Measurements from ENCODE around the gene SRCIN1.
A peak's percentile ranks its signal among the peaks of the same experiment; 100 is the strongest.
"Not testable (repeated sequence)": the region's sequence is repeated elsewhere in the genome, so short reads cannot be mapped to it uniquely, and the experiment has no call there.

Gene SRCIN1

DNA sequence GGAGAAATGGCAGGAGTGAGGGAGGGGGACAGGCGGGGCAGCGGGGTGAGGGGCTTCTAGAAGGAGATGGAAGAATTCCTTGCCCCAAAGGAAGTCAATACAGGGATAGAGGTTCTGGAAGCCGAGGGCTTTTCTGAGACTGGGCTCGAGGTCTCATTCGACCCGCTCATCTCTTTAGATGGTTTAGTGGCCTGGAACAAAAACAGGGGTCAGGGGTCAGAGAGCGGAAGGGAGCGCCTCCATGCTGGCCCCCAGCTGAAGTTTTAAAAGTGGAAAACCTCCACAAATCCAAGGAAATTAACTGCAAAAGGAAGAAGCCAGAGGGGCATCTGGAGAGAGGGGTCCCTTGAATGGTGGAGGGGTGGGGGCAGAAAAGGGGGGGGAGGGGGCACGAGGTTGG is 72.5 kb downstream of the SRCIN1 start:
- no peak overlapping the region for H3K4me3 ChIP-seq (ENCODE audit: low read depth, low read length)
- no peak for DNase-seq (ENCODE audit: low read depth)
- TF ChIP-seq, protein P1, sequence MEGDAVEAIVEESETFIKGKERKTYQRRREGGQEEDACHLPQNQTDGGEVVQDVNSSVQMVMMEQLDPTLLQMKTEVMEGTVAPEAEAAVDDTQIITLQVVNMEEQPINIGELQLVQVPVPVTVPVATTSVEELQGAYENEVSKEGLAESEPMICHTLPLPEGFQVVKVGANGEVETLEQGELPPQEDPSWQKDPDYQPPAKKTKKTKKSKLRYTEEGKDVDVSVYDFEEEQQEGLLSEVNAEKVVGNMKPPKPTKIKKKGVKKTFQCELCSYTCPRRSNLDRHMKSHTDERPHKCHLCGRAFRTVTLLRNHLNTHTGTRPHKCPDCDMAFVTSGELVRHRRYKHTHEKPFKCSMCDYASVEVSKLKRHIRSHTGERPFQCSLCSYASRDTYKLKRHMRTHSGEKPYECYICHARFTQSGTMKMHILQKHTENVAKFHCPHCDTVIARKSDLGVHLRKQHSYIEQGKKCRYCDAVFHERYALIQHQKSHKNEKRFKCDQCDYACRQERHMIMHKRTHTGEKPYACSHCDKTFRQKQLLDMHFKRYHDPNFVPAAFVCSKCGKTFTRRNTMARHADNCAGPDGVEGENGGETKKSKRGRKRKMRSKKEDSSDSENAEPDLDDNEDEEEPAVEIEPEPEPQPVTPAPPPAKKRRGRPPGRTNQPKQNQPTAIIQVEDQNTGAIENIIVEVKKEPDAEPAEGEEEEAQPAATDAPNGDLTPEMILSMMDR (IDR thresholded peaks at IDR 0.05; ENCODE audit: low read depth, low read length), result no peak
- TF ChIP-seq, protein P2, sequence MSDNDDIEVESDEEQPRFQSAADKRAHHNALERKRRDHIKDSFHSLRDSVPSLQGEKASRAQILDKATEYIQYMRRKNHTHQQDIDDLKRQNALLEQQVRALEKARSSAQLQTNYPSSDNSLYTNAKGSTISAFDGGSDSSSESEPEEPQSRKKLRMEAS (IDR thresholded peaks at IDR 0.05; ENCODE audit: low read depth, low read length), result no peak
- TF ChIP-seq MYC (IDR thresholded peaks at IDR 0.05; ENCODE audit: low read depth, low read length) (no peak), POLR2A (IDR thresholded peaks at IDR 0.05; ENCODE audit: extremely low read depth, insufficient read length) (no peak)

DNA sequence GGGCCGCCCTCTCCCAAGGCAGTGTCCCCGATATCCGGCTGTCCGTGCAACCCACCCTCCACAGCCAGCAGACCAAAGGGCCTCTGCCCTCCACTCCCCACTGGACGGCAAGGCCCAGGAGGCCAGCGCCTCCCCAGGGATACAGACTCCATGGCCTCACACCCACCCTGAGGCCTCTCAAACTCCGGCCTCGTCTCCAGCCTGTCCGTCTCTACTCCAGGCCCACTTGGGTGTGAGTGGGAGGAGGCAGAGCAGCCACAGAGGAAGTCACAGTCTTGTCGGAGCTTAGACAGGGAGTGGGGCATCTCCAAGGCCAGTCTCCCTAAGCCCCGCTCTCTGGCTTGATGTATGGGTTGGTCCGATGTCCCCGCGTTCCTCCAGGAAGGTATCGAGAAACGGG is 73.3 kb downstream of the SRCIN1 start:
- H3K4me3 ChIP-seq (ENCODE audit: low read depth, low read length), result no peak overlapping the region
- DNase-seq (ENCODE audit: low read depth), result peak; percentile 16
- TF ChIP-seq MYC (IDR thresholded peaks at IDR 0.05; ENCODE audit: low read depth, low read length) (no peak), POLR2A (IDR thresholded peaks at IDR 0.05; ENCODE audit: extremely low read depth, insufficient read length) (no peak)
- TF ChIP-seq, protein P1 (IDR thresholded peaks at IDR 0.05; ENCODE audit: low read depth, low read length), result no peak
- TF ChIP-seq, protein P2 (IDR thresholded peaks at IDR 0.05; ENCODE audit: low read depth, low read length), result no peak

DNA sequence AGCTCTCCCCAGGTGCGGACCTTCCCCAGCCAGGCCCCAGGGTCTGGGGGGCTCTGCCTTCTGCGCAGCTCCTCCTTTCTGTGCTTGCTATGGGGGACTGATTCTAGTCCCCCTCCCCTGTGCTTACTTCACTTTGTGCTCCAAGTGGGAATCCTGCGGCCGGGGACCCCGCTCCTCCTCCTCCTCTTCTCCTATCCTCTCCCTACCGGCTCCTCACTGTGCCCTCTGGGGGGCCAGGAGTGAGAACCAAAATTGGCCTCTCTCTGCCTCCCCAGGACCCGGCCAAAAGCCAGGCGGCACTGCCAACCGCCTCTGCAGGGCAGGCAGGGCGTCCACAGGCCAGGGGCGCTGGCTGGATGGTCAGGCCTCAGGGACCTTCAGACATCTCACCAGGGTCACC is 74.0 kb downstream of the SRCIN1 start:
- DNase-seq (ENCODE audit: low read depth); H3K4me3 ChIP-seq (ENCODE audit: low read depth, low read length): not testable (repeated sequence)

DNA sequence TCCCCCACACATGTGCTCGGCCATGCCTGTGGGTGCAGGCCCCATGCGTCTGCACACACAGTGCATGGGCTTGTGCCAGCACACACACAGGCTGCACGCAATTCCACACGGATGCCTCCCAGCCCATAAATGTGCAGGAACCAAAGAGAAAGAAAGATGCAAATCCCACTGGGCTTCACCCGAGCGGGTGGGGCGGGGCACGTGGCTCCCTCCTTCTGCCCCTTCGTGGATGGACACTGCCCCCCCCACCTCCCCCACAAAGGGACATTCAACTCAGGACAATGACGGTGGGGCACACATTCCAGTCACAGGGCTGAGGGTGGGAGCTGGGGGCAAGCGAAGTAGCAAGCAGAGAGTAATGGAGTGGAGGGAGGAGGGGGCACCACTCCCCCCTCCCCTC is 74.9 kb downstream of the SRCIN1 start:
- not testable (repeated sequence) for DNase-seq (ENCODE audit: low read depth)

DNA sequence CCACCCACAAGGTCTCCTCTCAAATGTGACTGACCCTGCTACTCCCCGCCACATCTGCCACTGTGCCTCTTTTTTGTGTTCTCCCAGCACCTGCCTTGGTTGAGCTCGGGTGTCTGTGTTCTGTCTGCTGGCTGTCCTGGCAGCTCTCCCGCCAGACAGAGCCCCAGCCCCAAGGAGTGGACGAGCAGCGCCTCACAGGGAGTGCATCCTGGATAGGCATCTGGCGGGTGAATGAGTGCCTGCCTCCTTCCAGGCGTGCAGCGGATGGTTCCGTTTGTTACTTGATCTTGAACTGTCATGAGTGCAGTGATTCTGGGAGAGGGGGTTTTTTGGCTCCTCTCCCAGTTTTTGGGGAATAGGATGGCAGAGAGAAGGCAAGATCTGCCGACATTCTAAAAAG is 77.6 kb downstream of the SRCIN1 start:
- not testable (repeated sequence) for DNase-seq (ENCODE audit: low read depth); H3K4me3 ChIP-seq (ENCODE audit: low read depth, low read length)

More for the DNA sequence above, 74.9 kb downstream of the SRCIN1 start:
- not testable (repeated sequence) for H3K4me3 ChIP-seq (ENCODE audit: low read depth, low read length)

DNA sequence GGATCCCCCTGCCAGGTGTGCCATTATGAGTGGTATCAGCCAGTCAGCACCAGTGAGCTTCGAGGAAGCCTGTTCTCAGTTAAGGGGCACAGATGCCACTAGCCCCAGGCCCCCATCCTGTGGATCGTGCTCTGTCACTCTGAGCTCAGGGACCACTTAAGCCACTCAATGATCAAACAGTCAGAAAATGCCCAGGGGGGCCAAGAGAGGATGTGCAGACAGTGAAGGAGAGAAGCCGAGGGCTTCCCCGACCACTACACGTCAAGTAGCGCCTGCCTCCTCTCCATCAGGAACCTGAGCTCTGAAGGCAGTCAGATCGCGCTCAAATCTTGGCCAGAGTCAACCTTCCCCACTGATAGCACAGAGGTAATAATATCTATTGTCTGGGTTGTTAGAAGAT is 79.2 kb downstream of the SRCIN1 start:
- DNase-seq (ENCODE audit: low read depth); H3K4me3 ChIP-seq (ENCODE audit: low read depth, low read length): not testable (repeated sequence)

DNA sequence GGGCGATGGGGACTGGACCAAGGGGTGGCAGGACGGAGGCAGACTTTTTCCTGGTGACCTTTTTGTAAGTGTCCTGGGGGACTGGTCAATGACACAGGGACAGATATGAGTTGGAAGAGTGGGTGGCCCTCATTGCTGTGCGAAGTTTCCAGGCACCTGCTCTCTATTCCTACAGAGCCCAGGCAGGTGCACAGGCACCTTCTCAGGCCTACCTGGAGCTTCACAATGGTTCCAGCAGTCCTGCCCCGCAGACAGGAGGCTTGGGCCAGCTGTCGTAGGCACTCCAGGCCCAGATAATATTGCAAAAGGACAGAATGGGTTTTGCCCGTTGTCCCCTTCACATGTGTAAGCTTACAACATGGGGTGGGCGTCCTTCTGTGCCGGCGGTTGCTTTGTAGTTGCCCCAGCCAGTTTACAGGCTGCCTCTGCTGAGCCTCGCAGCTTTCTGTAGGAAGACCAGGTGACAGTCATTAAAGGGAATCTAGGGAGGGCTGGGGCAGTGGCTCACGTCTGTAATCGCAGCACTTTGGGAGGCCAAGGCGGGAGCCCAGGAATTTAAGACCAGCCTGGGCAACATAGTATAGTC is 93.2 kb downstream of the SRCIN1 start:
- TF ChIP-seq, protein P2 (IDR thresholded peaks at IDR 0.05; ENCODE audit: low read depth, low read length), result no peak
- TF ChIP-seq MYC (IDR thresholded peaks at IDR 0.05; ENCODE audit: low read depth, low read length) (no peak), POLR2A (IDR thresholded peaks at IDR 0.05; ENCODE audit: extremely low read depth, insufficient read length) (no peak)
- TF ChIP-seq, protein P1 (IDR thresholded peaks at IDR 0.05; ENCODE audit: low read depth, low read length), result no peak
- DNase-seq (ENCODE audit: low read depth), result no peak
- no peak overlapping the region for H3K4me3 ChIP-seq (ENCODE audit: low read depth, low read length)

DNA sequence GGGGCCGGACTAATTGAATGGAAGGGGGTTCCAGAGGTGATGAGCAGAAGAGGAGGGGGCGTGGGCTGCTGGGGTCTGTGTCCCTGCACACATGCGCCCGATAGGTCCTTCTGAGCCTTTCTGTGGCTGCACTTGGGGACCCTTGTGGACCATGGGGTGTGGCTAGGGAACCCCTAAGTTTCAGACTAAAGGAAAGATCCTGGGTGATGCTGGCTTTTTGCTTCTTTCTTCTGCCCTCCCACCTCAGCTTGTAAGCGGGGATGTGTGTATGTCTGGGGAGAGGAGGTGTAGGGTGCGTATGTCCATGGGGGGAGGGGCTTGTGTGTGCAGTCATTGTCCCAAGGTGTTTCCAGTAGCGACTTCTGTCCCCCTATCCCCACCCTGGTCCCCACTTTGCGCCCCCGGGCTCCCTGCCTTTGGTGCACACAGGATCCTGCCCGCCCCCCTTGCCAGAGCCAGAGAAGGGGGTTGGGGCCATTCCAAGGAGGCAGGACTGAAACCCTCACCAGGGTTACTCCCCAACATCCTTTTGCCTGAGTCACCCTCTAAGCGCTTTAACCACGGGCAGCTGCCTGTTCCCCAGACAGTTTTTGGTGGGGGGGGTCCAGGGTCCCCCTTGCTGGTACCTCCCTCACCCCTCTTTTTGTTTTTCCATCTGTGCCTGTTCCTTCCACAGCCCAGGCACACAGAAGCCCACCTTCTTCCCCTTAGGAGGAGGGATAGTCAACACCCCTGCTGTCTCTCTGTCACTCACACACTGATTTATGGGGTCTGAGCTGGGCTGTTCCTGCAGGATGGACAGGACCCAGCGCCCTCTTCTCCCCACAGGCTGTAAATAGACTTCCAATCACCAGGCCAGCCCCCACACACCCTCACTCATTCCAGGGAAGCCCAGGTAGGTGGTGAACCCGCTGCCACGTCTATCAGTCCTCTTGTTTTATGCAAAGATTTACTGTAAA is 94.3 kb downstream of the SRCIN1 start:
- no peak for DNase-seq (ENCODE audit: low read depth)
- TF ChIP-seq, protein P1 (IDR thresholded peaks at IDR 0.05; ENCODE audit: low read depth, low read length), result no peak
- TF ChIP-seq MYC (IDR thresholded peaks at IDR 0.05; ENCODE audit: low read depth, low read length) (no peak), POLR2A (IDR thresholded peaks at IDR 0.05; ENCODE audit: extremely low read depth, insufficient read length) (no peak)
- TF ChIP-seq, protein P2 (IDR thresholded peaks at IDR 0.05; ENCODE audit: low read depth, low read length), result no peak
- no peak overlapping the region for H3K4me3 ChIP-seq (ENCODE audit: low read depth, low read length)

Measured in NB4 (cell line).